NCI-H187 (cell line): ENCODE results near the gene ZNF580.

Source experiments
- DNase-seq, 2 experiments: peaks; one replicate each; lab custom pipeline; 2025; lab: John Stamatoyannopoulos, UW

The ZNF580 gene

DNA sequence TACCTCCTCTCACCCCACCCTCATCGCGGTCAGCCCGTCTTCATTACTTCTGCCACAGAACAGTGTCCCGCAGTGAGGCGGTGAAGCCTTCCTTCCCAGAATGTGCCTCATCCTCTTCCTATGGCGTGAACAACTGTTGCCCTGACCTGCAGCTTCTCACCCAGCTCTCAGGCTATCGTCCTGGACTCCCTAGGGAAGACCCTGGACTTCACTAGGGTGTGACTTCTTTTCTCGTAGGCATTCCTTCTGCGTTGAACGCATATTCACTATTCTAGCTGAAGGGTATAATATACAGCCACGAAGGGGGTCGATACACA, 34.4 kb upstream of the ZNF580 start:
- no peak for DNase-seq

DNA sequence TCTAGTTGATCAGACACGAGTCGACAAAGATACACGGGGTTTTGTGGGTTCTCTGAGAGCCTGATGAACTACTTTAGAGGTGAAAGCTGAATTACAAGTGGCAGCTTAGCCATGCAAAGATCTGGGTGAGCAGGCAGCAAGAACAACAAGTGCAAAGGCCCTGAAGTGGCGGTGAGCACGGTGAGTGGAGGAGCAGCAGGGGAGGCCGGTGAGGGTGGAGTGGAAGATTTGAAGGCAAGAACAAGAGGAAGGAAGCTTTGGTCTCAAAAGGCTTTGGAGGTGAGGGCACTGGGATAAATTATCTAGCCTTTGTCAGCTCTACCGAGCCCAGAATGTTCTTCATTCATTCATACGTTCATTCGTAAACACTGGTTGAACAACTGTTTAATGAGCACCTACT, 34.0 kb upstream of the ZNF580 start:
- no peak for DNase-seq

DNA sequence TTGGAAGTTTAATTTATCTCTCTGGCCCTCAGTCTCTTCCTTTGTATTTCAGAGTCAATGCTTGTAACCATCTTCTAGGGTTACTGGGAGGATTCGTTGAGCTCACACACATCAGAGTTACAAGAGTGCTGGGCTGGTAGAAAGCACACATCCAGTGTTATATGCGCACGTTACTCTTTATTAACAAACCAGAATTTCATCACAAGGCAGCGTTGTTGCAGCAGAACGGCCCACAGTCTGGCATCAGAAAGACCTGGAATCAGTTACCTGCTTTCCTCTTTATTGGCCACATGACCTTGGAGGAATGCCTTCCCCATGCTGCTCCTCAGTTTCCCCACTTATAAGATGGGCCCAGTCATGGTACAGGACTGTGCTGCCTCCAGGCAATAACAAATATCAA, 31.5 kb upstream of the ZNF580 start:
- DNase-seq = no peak

DNA sequence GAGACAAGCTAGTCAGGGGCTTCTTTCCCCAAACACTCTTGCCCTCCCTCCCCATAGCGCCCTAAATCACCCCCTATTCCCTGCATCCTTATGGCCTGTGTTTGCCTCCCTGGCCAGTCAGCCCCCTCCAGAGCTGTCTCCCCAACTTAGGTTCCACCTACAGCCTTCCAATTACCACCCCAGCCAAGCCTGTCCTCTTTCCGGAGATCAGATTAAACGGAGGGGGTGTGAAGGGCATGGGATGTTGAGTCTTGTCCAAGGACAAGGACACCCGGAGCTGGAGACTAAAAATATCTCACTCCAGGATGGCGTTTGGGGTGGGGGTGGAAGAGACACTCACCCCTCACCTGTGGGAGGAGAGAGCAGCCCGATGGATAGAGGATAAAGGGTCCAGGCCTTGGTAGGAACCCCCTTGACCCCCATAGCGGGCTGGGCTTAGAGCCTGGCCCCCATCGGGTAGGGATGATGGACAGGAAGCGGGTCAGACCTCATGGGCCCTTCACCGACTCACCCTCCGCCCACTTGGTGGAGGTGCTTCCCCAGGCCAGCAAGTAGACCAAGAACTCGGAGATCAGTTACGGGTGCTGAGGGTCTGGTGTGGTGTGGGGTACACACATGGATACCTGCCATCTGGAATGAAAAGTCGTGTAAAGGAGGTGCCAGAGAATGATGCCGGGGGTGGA, 29.4 kb upstream of the ZNF580 start:
- no peak for DNase-seq

DNA sequence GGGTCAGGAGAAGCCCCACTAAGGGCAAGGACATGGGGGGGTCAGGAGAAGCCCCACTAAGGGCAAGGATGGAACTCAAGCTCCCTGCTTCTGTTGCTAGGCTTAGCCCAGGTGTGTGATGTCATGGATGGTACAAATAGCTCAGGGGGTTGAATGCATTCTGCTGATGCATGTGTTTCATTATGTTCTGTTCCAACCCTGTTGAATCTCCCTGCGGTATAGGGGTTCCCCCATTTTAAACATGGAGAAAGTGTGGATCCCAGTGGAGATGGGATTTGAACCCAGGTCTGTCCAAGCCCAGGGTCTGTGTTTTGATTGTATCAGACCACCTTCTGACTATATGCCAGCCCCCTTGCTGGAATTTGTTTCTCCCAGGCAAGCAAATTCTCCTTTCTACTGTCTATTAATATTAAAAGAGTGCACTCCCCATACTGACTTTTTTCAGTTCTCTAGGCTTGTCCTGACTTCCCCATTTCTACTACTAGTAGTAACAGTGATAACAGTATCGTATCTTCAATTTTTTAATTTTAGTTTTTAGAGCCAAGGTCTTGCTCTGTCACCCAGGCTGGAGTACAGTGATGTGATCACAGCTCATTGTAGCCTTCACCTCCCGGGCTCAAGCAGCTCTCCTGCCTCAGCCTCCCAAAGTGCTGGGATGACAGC, 28.7 kb upstream of the ZNF580 start:
- DNase-seq = no peak

DNA sequence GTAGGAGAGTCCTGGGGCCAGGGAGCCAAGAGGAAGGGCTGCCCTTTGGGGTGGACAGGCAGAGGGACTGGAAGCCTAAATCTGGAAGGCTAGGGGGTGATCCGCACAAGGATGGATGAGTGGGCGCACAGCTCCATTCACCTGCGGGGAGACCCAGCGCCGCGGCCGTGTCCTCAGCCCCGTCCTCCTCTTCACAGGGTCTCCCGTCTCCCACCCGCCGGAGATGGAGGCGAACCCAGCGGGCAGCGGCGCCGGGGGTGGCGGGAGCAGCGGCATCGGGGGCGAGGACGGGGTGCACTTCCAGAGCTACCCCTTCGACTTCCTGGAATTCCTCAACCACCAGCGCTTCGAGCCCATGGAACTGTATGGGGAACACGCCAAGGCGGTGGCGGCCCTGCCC, 27.4 kb upstream of the ZNF580 start:
- DNase-seq = no peak

DNA sequence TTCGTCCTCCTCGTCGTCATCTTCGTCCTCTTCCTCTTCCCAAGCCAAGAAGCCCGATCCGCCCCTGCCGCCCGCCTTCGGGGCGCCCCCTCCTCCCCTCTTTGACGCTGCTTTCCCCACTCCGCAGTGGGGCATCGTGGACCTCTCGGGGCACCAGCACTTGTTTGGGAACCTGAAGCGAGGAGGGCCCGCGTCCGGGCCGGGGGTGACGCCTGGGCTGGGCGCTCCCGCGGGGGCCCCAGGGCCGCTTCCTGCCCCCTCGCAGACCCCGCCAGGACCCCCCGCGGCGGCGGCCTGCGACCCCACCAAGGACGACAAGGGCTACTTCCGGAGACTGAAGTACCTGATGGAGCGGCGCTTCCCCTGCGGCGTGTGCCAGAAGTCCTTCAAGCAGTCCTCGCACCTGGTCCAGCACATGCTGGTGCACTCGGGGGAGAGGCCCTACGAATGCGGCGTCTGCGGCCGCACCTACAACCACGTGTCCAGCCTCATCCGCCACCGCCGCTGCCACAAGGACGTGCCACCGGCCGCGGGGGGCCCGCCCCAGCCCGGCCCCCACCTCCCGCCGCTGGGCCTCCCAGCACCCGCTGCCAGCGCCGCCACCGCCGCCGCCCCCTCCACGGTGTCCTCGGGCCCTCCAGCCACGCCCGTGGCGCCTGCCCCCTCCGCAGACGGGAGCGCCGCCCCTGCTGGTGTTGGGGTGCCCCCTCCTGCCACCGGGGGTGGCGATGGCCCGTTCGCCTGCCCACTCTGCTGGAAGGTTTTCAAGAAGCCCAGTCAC, 26.7 kb upstream of the ZNF580 start:
- DNase-seq = no peak

DNA sequence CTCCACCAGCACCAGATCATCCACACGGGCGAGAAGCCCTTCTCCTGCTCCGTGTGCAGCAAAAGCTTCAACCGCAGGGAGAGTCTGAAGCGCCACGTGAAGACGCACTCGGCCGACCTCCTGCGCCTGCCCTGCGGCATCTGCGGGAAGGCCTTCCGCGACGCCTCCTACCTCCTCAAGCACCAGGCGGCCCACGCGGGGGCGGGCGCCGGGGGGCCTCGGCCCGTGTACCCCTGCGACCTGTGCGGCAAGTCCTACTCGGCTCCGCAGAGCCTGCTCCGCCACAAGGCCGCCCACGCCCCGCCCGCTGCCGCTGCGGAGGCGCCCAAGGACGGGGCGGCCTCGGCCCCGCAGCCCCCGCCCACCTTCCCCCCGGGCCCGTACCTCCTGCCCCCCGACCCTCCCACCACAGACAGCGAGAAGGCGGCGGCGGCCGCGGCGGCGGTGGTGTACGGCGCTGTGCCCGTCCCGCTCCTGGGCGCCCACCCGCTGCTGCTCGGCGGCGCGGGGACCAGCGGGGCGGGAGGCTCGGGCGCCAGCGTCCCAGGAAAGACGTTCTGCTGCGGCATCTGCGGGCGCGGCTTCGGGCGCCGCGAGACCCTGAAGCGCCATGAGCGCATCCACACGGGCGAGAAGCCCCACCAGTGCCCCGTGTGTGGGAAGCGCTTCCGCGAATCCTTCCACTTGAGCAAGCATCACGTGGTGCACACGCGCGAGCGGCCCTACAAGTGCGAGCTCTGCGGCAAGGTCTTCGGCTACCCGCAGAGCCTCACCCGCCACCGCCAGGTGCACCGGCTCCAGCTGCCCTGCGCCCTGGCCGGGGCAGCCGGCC, 25.9 kb upstream of the ZNF580 start:
- DNase-seq = no peak

DNA sequence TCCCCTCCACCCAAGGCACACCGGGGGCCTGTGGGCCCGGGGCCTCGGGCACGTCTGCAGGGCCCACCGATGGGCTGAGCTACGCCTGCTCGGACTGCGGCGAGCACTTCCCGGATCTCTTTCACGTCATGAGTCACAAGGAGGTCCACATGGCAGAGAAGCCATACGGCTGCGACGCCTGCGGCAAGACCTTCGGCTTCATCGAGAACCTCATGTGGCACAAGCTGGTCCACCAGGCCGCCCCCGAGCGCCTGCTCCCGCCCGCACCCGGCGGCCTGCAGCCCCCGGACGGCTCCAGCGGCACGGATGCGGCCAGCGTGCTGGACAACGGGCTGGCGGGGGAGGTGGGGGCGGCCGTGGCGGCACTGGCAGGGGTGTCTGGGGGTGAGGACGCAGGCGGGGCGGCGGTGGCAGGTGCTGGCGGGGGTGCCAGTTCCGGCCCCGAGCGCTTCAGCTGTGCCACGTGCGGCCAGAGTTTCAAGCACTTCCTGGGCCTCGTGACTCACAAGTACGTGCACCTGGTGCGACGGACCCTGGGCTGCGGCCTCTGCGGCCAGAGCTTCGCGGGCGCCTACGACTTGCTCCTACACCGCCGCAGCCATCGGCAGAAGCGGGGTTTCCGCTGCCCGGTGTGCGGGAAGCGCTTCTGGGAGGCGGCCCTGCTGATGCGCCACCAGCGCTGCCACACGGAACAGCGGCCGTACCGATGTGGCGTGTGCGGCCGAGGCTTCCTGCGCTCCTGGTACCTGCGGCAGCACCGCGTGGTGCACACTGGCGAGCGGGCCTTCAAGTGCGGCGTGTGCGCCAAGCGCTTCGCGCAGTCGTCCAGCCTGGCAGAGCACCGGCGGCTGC, 25.0 kb upstream of the ZNF580 start:
- DNase-seq = no peak

DNA sequence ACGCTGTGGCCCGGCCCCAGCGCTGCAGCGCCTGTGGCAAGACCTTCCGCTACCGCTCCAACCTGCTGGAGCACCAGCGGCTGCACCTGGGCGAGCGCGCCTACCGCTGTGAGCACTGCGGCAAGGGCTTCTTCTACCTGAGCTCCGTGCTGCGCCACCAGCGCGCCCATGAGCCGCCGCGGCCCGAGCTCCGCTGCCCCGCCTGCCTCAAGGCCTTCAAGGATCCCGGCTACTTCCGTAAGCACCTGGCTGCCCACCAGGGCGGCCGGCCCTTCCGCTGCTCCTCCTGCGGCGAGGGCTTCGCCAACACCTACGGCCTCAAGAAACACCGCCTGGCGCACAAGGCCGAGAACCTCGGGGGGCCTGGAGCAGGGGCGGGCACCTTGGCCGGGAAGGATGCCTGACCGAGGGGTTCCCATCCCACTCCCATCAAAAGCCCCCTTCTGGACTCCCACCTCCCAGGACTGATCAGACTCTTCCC, 24.4 kb upstream of the ZNF580 start:
- DNase-seq = no peak

DNA sequence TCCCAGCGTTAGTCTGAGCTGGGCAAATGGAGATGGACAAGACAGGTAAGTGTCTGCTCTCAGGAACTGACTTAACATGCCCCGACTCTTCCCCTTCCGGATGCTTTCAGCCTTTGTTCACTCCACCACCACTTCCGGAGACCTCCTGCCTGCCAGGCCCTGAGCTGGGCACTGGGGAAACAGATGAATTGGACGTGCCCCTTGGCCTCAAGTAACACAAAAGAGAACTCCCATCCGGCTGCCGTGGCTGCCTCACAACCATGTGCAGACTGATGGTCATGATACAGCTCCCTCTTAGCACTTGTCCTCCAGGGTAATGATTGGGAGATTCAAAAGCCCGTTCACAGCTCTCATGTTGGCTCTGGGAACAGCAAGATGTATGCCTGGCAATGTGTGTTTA, 23.4 kb upstream of the ZNF580 start:
- DNase-seq = no peak

DNA sequence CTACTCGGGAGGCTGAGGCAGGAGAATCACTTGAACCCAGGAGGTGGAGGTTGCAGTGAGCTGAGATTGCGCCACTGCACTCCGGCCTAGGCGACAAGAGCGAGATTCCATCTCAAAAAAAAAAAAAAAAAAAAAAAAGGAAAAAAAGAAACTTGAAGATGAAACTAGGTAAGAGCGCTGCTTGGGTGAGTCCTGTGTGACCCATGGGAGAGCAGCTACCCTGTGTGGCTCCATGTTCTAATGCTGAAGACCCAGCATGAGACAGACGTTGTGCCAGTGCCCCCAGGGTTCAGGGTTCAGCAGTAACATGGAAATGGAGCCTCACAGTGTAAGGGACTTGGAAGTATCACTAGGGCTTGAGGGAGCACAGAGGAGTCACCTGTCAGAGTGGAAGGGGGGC, 22.4 kb upstream of the ZNF580 start:
- no peak for DNase-seq

DNA sequence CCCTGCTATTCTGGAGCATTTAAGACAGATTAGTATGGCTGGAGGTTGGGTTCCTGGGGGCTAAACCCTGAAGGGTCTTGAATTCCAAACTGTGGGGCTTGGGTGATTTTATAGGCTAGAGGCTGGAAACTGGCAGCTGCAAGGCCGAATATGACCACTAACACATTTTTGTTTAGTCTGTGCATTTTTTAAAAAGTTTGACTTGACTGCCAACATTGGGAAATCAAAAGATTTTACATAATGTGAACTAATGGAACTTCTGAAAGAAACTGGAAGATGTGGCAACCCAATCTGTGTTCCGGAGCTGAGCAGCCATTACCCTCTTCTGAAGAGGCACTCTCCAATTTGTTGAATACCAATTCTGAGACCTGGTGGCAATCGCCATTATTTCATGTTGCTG, 21.5 kb upstream of the ZNF580 start:
- DNase-seq = no peak

DNA sequence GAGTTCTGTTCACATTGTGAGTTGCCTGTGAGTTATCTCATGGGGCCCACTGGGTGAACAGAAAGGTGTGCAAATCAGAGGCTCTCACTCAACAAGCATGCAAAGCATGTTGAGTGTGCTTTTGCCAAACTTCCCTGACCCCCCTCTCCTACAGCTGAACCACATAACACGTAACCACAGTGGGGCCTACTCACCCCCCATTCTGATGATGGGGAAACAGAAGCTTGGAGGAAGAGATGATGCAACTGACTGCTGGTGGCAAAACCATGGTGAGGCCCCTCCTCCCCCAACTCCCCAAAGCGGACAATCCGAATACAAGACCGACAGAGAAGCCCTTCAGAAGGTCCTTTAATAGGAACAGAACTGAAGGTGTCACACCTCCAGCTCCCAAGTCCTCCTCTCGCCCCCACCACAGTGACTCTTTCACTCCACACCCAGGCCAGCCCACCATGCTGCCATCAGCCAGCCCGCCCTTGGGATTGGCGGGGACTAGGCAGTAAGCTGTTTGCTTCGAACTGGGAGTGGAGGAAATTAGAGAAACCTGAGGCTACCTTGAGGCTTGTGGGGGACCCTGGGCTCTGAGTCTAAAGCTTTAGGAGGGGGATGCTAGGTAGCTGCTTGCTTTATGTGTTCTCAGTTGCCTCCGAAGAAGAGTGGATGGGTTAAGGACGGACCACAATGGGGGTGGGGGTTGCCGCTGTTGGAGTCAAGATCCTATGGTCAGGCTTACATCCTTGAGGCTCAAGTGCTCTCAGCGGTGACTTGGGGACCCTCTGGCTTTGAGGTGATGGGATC, 20.2 kb upstream of the ZNF580 start:
- no peak for DNase-seq

DNA sequence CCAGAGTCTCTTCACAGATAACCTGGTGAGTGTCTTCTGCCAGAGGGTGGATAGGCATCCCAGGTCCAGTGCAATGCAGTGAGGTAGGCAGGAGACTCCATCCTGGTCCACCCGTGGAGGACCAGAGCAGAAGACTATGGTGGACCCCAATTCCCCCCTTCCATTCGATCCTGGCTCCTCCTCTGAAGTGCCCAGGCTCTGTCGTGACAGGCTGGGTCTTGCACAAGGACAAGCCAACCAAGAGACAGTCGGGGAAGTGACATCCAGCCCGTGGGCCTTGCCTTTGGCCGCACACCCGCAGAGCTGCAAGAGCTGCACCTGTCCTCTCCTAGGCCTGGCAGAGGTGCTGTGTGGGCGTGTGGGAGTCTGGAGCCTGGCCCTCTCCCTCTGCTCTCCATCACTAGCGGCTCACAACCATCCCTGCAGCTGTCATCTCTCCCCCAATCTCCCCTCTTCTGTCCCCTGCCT, 19.6 kb upstream of the ZNF580 start:
- DNase-seq = no peak

DNA sequence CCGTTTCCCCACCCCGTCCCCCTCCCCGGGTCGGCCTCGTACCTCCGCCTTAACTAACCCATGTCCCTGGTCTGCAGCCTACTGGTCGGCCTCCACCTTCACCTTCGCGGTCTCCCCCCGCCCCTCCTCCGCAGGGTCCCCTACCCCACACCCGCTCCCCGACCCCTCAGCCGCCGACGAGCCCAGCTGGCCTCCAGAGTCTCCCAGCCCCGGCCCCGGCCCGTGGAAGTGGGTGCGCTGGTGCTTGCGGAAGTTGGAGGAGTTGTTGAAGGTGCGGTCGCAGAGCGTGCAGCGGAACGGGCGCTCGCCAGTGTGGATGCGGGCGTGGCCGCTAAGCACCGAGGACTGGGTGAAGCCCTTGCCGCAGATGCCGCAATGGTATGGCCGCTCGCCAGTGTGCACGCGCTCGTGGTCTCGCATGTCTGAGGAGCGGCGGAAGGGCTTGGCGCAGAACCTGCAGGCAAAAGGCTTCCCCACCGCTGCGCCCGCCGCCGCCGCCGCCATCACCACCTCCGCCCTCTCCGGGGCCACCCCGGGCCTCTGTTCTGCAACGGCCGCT, 19.1 kb upstream of the ZNF580 start:
- no peak for DNase-seq

DNA sequence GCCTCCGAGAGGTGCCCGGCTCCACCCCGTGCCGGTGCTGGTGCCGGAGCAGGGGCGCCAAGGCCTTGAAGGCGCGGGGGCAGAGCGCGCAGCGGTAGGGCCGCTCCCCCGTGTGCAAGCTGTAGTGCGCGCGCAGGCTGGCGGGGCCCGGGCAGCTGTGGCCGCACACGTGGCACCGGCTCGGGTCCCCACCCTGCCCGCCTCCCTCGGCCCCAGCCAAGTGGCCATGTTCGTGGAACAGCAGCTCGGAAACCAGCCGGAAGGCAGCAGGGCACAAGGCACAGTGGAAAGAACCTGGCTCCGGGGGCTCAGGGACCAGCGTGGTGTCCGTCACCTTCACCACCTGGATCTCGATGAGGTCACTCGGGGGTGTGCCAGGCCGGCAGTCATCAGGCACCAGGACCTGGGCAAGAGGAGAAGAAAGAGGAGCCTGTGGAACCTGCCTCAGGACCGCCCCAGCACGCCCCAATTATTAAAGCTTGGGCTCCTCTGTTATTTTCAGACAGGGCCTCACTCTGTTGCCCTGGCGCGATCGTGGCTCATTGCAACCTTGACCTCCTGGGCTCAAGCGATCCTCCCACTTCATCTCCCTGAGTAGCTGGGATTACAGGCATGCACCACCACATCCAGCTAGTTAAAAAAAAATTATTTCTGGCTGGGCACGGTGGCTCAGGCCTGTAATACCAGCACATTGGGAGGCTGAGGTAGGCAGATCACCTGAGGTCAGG, 18.4 kb upstream of the ZNF580 start:
- no peak for DNase-seq

DNA sequence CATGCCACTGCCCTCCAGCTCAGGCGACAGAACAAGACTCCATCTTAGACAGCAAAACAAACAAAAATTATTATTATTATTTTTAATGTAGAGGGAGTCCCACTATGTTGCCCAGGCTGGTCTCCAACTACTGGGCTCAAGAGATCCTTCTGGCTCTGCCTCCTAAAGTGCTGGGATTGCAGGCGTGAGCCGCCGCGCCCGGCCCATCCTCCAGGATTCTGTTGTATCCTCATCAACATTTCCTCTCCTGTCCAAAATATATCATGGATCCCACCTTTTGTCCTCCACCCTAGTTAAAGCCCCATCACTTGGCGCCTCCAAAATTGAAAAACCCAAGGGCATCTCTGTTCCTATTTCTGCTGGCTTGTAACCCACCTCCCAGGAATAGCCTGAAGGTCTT, 17.7 kb upstream of the ZNF580 start:
- no peak for DNase-seq

DNA sequence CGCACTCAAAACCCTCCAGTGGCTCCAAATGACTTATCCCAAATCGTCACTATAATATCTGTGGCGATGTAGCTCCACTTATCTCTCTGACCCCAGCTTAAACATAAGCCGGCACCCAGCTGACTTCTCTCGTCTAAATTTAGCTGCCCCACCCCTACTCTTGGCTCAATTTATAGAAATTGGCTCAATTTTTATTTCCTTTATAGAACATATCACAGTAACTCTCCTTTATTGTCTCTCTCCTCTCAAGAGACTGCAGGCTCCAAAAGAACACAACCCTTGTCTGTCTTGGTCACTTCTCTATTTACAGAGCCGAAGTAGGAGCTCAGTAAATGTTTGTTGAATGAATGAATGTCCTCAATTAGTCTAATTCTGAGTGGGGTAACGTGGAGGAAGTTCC, 17.2 kb upstream of the ZNF580 start:
- no peak for DNase-seq
